ENCODE measurements around the gene NBEA.

The NBEA gene

GRCh38 chr13:35343417-35343816 lies 401.3 kb downstream of the NBEA start:
- no peak for TF ChIP-seq CTCF (IDR thresholded peaks at IDR 0.05; ENCODE audit: low read depth, low read length)
- in situ Hi-C loops (cut with HindIII; ENCODE audit: low sequenced_read_pairs): no loop called here
- no peak overlapping the region for H3K4me3 ChIP-seq (ENCODE audit: low read depth, low read length)
- no peak for DNase-seq (ENCODE audit: low read depth, low spot score)

- no peak for DNase-seq (ENCODE audit: low read depth, low spot score)
- in situ Hi-C loops (cut with HindIII; ENCODE audit: low sequenced_read_pairs): no loop called here
- TF ChIP-seq CTCF (IDR thresholded peaks at IDR 0.05; ENCODE audit: low read depth, low read length): no peak
Observed at GRCh38 chr13:35345992-35346391, 403.9 kb downstream of the NBEA start.

GRCh38 chr13:35346494-35346893 lies 404.4 kb downstream of the NBEA start:
- in situ Hi-C loops (cut with HindIII; ENCODE audit: low sequenced_read_pairs): no loop called here
- H3K4me3 ChIP-seq (ENCODE audit: low read depth, low read length): no peak overlapping the region
- no peak for DNase-seq (ENCODE audit: low read depth, low spot score)
- no peak for TF ChIP-seq CTCF (IDR thresholded peaks at IDR 0.05; ENCODE audit: low read depth, low read length)

More at GRCh38 chr13:35345992-35346391, 403.9 kb downstream of the NBEA start:
- H3K4me3 ChIP-seq (ENCODE audit: low read depth, low read length): no peak overlapping the region

GRCh38 chr13:35347679-35348205 lies 405.7 kb downstream of the NBEA start:
- no peak for DNase-seq (ENCODE audit: low read depth, low spot score)
- in situ Hi-C loops (cut with HindIII; ENCODE audit: low sequenced_read_pairs): no loop called here
- H3K4me3 ChIP-seq (ENCODE audit: low read depth, low read length): no peak overlapping the region
- no peak for TF ChIP-seq CTCF (IDR thresholded peaks at IDR 0.05; ENCODE audit: low read depth, low read length)

- TF ChIP-seq CTCF (IDR thresholded peaks at IDR 0.05; ENCODE audit: low read depth, low read length): no peak
- no peak for DNase-seq (ENCODE audit: low read depth, low spot score)
- H3K4me3 ChIP-seq (ENCODE audit: low read depth, low read length): no peak overlapping the region
- in situ Hi-C loops (cut with HindIII; ENCODE audit: low sequenced_read_pairs): no loop called here
Observed at GRCh38 chr13:35349052-35349451, 407.0 kb downstream of the NBEA start.

GRCh38 chr13:35349673-35350278 lies 407.7 kb downstream of the NBEA start:
- H3K4me3 ChIP-seq (ENCODE audit: low read depth, low read length): no peak overlapping the region
- DNase-seq (ENCODE audit: low read depth, low spot score): peak; percentile 2
- in situ Hi-C loops (cut with HindIII; ENCODE audit: low sequenced_read_pairs): no loop called here
- no peak for TF ChIP-seq CTCF (IDR thresholded peaks at IDR 0.05; ENCODE audit: low read depth, low read length)
